GM19193 (cell line): ENCODE measurements around the gene PRKCA.

Source experiments
- POLR2A ChIP-seq: IDR thresholded peaks from 4 replicates; pipeline ENCODE4 v1.6.1; 2011; ENCODE audit not compliant: insufficient read depth, insufficient read length; ENCODE audit errors: extremely low read depth

PRKCA gene

DNA sequence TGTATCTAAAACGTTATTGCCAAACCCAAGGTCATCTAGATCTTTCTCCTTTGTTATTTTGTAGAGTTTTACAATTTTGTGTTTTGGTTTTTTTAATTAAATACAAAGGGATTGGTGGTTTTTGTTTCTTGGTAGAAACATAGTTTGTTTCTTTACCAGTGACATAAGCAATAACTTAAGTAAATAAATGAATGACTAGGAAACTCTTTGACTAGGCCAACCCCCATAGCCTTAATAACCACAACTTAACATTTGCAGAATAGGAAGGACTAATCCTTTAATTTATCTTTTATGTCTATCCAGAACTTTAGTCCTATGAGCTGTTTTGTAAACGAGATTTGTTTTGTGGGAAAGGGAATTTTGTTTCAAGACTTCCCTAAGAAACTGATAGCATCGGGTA, 162.5 kb downstream of the PRKCA start:
- TF ChIP-seq POLR2A = no peak

DNA sequence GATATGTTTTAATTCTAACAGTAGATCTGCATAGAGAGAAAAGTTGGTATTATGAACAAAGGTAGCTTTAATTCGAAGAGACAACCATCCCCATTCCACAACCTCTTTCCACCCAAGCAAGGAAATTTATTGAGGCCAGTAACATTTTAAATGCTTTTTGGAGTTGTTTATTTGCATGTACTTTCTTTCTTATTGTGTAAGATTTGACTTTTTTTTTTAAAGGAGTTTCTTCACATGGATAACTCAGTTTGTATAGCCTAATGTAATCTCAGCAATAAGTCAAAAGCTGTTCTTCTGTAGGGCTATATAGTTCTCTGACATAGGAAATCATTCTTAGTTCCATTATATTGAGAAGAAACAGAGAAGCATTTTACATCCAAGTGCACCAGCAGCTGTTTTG, 163.3 kb downstream of the PRKCA start:
- TF ChIP-seq POLR2A = no peak

- TF ChIP-seq POLR2A = no peak
Observed at GRCh38 chr17:66466106-66466820, 163.8 kb downstream of the PRKCA start.

DNA sequence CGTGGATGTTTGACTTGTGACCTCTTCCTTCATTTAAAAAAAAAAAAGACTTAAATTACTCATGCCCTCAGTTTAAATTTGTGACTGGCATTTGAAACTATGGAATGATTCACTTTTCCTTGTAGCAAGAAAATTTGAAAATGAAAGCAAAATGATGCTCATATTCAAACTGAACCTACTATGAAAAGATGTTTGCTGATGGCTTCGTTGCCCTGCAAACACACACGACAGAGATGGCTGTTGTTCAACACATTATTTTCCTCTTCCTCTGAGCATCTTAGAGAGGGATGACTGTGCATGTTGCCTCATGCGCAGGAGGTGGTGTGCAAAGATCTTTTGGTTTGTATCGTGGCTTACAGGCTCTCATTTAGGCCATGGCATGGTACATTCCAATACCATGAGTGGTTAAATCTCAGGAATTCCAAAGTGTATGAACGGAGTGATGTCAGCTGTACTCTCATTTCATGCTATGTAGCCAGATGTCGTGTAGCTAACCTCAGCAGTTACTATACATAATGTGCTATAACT, 164.5 kb downstream of the PRKCA start:
- TF ChIP-seq POLR2A = no peak

DNA sequence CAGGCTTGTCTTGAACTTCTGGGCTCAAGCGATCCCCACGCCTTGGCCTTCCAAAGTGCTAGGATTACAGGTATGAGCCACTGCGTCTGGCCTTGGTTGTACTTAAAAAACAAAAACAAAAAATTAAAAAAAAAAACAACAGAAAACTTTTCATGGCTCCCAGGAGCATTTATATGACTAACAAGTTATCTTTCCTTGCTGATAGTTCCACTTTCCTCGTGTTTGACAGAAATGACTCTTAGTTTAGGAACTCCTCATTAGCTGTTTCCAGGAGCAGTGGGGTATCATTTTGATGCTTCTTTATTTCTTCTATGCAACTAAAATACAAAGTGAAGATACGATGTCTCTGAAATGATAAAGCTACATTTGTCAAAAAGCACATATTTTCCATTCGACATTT, 165.4 kb downstream of the PRKCA start:
- TF ChIP-seq POLR2A = no peak

- TF ChIP-seq POLR2A = no peak
Observed at GRCh38 chr17:66468241-66469087, 166.1 kb downstream of the PRKCA start.

DNA sequence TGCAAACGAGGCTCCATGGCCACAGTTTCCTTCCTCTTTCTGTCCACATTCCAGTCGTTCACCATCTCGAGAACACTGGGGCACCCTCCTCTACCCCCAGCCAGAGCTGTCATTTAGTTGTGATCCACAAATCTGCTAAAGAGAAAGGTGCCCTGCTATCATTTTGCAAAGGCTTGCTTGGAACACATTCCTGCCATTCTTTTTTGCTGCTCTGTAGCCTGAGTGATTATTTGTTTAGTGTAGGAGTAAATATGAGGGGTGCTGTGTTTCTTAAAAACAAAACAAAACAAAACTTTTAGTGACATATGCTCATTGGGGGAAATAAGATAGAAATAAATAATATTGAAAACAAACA, 166.7 kb downstream of the PRKCA start:
- TF ChIP-seq POLR2A = no peak

DNA sequence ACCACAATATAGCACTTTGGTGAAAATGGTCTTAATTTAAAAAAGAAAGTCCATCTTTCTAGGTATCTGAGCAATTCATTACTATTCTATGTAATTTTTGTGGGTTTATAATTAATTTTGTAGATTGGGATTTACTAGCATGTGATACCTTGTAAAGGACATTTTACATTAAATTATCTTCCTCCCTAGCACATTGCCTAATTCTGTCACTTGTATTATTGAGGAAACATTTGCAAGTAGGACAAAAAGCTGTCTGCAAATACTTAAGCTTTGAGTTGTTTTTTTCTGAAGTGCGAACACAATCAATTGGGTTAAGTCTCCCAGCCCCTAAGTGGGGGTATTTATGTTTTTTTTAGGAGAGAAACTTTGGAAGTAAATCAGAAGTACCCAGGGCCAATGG, 167.0 kb downstream of the PRKCA start:
- TF ChIP-seq POLR2A = no peak

GRCh38 chr17:66469890-66470289, 167.5 kb downstream of the PRKCA start:
- no peak for TF ChIP-seq POLR2A

DNA sequence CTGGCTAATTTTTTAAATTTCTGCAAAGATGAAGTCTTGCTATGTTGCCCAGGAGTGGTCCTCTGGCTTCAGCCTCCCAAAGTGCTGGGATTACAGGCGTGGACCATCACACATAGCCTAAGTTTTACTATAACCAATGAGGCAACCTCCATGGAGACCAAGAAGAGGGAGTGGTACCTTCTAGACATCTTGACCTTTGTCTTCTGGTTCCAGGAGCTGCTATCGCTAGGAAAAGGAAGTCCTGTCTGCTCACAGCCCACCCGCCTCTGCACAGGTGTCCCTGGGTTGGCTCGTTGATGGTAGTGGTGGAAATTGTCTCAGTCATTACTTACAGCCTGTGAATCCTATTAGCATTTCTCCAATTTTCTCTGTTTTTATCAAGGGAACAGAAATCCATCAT, 169.7 kb downstream of the PRKCA start:
- TF ChIP-seq POLR2A = no peak

DNA sequence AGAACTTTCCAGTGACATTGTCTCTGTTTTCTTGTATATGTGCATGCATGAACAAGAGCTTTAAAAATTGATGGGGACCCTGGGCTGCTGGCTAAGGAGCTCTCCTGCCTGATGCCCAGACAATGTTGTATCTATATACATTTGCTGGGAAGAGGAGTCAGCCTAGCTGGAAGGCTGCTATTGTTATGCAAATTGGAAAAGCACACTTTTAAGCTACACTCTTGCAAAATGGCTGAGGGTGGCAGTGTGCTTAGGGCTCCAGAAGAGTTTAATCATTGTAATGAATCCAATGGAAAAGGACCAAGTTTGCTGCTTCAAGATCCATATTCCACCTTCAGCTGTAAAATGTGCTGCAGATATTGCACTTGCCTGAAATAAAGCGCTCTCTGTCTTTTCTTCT, 171.8 kb downstream of the PRKCA start:
- TF ChIP-seq POLR2A = no peak

DNA sequence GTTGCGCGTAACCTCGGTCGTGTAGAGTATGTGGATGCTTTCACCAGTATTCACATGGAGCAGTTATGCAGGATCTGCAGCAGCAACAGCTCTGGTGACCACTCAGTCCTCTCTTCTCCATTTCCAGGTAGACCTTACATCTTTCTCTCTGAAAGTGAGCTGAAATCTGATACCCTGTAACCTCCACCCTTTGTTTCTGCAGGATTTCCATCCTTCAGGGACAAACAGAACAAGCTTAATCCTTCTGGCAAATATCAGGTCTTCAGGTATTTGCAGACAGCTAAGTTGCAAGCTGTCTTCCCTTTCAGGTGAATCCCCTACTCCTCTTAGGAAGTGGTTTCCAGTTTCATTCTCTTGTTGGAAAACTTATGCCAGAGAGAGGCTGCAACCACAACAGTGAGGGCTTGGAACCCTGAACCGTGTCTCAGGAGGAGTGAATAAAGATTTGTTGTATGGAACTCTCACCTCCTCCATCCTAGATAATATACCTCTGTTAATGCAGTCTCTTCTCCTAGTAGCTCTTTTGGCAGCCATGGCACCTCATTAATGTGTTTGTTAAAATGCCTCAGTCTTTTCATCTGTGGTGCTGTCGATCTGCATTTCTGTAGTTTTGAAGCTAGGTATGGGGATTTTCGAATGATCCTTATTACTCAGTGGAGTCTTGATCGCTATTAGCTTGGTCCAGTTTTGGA, 172.5 kb downstream of the PRKCA start:
- no peak for TF ChIP-seq POLR2A

- no peak for TF ChIP-seq POLR2A
Observed at GRCh38 chr17:66476014-66476413, 173.6 kb downstream of the PRKCA start.

- no peak for TF ChIP-seq POLR2A
Observed at GRCh38 chr17:66477615-66478283, 175.3 kb downstream of the PRKCA start.

GRCh38 chr17:66480243-66480642, 177.8 kb downstream of the PRKCA start:
- no peak for TF ChIP-seq POLR2A
